ENCODE data around the gene DIRAS3.
"Not testable (repeated sequence)": the region's sequence is repeated elsewhere in the genome, so short reads cannot be mapped to it uniquely, and the experiment has no call there.

Gene DIRAS3

DNA sequence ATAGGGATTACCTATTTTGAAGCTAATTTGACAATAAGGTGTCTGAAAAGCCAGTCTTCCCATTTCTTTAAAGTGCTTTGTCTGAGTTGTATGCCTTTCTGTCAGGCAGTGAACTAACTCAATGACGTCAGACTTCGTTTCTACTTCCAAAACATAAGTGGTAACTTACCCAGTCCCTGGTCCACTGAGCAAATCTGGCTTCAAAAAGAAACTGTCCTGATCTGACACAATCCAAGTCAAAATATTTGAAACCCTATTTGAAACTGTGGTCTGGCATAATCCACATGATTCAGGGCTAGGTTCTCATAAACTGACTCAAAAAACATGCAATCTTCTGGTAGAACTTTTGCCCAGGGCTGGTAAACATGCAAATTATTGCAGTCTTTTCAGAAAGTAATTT is 34.0 kb downstream of the DIRAS3 start:
- no peak for DNase-seq

DNA sequence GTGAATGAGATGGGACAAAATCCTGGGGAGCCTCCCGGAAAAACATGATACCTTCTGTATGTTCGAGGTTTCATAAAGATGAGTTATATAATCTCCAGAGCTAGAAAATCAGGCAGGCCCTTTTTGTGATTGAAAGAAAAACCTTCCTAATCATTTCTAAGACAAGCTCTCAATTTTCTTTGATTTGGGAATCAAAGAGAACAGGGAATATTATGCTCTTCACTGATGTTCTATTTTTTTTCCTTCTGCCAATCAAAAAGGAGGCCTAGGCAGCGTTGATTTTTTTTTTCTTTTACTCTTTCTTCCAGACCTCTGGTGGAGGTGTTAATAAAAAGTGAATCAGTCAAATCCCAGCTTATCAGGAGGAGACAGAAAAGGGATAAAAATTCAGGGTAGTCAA is 34.5 kb downstream of the DIRAS3 start:
- no peak for DNase-seq

DNA sequence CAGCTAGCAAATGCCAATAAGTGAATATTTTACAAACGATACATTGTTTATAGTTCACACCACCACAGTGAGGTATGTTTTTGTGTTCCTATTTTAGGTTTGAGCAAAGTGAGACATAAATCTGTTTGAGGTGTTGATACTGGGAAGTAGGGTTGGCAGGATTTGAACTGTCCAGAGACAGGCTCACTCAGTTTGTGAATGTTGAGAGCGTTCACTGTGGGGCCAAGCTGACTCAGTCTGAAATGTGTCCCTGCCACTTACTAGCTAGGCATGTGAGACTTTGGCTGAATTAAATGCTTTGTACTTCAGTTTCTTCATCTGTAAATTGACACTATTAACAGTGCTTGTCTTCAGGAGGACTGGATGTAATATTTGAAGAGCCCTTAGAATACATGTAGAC is 35.1 kb downstream of the DIRAS3 start:
- DNase-seq = no peak

DNA sequence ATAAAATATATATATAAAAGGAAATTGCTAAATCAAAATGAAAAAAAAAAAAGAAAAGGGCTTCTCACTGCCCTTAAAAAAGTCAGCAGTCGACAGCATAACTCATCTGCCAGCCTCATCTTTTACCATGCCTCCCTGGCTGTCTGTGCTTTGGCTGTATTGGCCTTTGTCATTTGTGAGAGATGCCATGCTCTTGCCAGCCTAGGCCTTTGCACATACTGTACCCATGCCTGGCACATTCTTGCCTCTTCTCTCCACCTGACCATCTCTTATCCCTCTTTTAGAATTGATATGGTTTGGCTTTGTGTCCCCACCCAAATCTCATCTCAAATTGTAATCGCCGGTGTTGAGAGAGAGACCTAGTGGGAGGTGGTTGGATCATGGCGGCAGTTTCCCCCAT is 37.1 kb downstream of the DIRAS3 start:
- DNase-seq = no peak

DNA sequence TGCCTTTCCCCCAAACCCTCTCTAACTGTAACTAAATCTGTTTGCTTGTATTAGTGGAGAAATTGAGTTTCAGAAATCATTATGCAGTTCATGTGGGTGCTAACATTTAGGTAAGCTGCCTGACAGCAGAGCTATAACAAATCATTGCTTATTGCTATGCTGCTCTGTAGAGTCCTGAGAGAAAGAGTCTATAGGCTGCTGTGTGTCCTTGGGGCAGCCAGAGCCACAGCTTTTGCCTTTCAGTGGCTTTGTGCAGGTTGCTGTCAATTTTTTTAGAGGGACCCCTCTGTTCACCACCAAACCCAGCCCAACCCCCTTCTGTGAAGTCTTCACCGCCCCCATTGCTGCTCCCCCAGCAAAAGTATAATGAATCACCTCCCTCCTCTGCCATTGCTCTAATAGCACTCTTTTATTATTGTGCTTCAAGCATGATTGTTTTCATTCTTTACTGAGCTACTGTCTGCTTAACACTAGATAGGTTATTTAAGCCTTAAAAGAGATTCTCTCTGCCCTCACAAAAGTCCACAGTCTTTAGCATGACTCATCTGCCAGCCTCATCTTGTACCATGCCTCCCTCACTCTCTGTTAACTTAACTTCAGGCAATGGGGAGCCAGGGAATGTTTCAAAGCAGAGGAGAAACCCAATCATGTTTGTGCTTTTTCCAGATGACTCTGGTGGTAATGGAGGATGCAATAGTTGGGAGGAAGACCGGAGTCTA is 38.6 kb downstream of the DIRAS3 start:
- no peak for DNase-seq

DNA sequence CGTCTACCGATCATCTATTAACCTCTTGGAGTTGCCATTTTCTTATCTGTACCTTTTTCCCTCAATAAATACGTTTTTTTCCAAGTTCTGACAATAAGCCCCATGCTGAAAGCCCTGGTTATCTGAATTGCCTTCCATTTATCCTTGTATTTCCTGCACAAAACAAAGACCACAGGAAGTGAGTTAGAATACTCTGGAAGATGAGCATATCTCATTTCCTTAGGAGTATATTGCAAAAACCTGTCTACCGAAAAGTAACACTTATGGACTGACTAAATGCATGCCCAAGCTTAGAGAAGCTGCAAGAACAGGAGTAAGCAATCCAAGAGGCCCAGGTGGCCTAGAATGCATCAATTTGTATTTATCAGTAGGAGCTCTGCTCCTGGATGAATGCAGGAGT is 39.9 kb downstream of the DIRAS3 start:
- no peak for DNase-seq

DNA sequence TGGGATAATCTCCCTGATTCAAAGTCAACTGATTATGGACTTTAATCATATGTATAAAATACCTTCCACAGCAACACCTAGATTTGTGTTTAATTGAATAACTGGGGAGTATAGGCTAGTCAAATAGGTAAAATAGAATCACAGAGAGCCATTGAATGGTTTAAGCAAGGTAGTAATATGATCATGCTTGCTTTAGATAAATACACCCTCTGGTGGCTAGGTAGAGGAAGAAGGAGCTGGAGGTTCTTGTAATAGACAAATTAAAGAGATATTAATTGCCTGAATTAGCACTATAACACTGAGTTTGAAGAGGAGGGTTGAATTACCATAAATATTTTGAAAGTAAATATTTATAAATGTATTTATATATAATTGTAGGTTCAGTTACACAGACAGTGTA is 40.3 kb downstream of the DIRAS3 start:
- DNase-seq = no peak

DNA sequence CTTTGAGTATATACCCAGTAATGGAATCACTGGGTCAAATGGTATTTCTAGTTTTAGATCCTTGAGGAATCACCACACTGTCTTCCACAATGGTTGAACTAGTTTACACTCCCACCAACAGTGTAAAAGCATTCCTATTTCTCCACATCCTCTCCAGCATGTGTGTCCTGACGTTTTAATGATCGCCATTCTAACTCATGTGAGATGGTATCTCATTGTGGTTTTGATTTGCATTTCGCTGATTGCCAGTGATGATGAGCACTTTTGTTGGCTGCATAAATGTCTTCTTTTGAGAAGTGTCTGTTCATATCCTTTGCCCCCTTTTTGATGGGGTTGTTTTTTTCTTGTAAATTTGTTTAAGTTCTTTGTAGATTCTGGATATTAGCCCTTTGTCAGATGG is 46.8 kb downstream of the DIRAS3 start:
- not testable (repeated sequence) for DNase-seq

DNA sequence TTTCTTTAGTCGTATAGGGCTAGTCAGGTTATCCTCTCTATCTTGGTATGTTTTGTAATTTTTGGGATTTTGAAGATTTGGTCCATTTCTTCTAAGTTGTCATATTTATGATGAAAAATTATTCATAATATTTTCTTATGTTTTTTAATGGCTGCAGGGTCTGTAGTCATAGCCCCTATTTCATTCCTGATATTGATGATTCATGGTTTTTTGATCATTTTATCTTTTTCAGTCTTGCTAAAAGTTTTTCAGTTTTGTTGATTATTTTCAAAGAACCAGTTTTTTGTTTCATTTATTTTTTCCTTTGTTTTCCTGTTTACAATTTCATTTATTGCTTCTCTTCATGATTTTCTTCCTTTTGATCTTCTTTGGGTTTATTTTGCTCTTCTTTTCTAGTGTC is 50.2 kb downstream of the DIRAS3 start:
- no peak for DNase-seq

DNA sequence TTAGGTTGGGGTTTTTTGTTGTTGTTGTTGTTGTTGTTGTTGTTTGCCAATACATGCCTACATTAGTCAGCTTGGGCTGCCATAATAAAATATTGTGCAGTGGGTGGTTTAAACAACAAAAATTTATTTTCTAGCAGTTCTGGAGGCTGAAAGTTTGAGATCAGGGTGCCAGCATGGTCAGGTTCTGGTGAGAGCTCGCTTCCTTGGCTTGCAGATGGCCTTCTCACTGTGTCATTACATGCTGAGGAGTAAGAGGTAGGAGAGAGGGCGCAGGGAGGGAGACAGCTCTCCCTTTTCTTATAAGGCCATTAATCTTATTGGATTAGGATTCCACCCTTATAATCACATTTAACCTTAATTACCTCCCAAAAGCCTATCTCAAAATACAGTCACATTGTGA is 52.7 kb downstream of the DIRAS3 start:
- DNase-seq = no peak

Measured in activated CD4-positive, CD25-positive, alpha-beta regulatory T cell treated with anti-CD3 and anti-CD28 coated beads, Interleukin-2, amount 50 U/mL, for 72 hours (primary cell).